B cell (primary cell): ENCODE data around the gene RPL18. TPM values are rescaled to one million over a fixed set of nuclear protein-coding genes. Genes with fewer than 3 reads are reported as not detected.

ENCODE experiments used
- ATAC-seq: fragments of 200-7000 bp; cut with Tn5 transposase; one replicate; pipeline ENCODE4 v1.10.0; 2021; ENCODE audit warnings: low read depth, mild to moderate bottlenecking, moderate number of reproducible peaks, moderate library complexity
- CTCF ChIA-PET: fragments of 350-600 bp; sonication (Branson Sonifier 250); formaldehyde crosslinking; loops from one replicate; lab custom pipeline; 2021; ENCODE audit warnings: antibody characterized with exemption, inconsistent platforms; lab: Charles Lee
- POLR2A ChIA-PET: fragments of 350-600 bp; sonication (Branson Sonifier 250); formaldehyde crosslinking; loops from one replicate; lab custom pipeline; 2021; ENCODE audit warnings: antibody characterized with exemption; lab: Charles Lee
- DNase-seq: peaks from one replicate; pipeline ENCODE4 v3.0.0; 2013
- H2AFZ ChIP-seq: 2 replicates; pipeline ENCODE4 v1.6.1; 2012; ENCODE audit warnings: mild to moderate bottlenecking, low read depth, low read length; ENCODE audit not compliant: insufficient read depth, poor library complexity, severe bottlenecking
- H3K27ac ChIP-seq, 2 donors: 1 replicate in 1 of 2; 2 replicates in 1 of 2; pipeline ENCODE4 v1.5.1; 2012 to 2013; ENCODE audit warnings: low read length in 2 of 2, mild to moderate bottlenecking in 2 of 2, moderate library complexity in 1 of 2
- H3K27me3 ChIP-seq, 4 experiments: fragments of 200-600 bp in 1 of 4; sonication (generic) in 1 of 4; replicated peaks in 1 of 4; 1 replicate in 2 of 4; 2 replicates in 2 of 4; pipeline versions ENCODE4 v1.6.1 to v1.7.0; 2013 to 2016; ENCODE audit warnings: low read length in 3 of 4, mild to moderate bottlenecking in 2 of 4, mixed read lengths in 1 of 4, moderate library complexity in 1 of 4; ENCODE audit not compliant: insufficient read depth in 4 of 4, control insufficient read depth in 3 of 4; ENCODE audit errors: control extremely low read depth in 1 of 4
- H3K36me3 ChIP-seq, 2 experiments: replicated peaks in 1 of 2; 1 replicate in 1 of 2; 2 replicates in 1 of 2; pipeline versions ENCODE4 v1.6.1 to v1.7.1; 2013; ENCODE audit warnings: low read length in 1 of 2; ENCODE audit not compliant: insufficient read depth in 2 of 2, control insufficient read depth in 1 of 2; ENCODE audit errors: control extremely low read depth in 1 of 2, extremely low read depth in 1 of 2
- H3K4me1 ChIP-seq, 2 donors: fragments of 200-600 bp in 1 of 2; sonication (generic) in 1 of 2; 1 replicate in 1 of 2; 2 replicates in 1 of 2; pipeline versions ENCODE4 v1.5.1 to v1.6.1; 2013 to 2017; ENCODE audit warnings: low read length in 2 of 2; ENCODE audit not compliant: control insufficient read depth in 2 of 2, insufficient read depth in 2 of 2
- H3K4me2 ChIP-seq: replicated peaks from 2 replicates; pipeline ENCODE3; 2012; ENCODE audit warnings: mild to moderate bottlenecking, low read depth, low read length; ENCODE audit not compliant: poor library complexity, severe bottlenecking
- H3K4me3 ChIP-seq, 5 experiments: fragments of 200-600 bp in 1 of 5; sonication (generic) in 1 of 5; 1 replicate in 3 of 5; 2 replicates in 2 of 5; pipeline versions ENCODE4 v1.5.1 to v1.7.0; 2011 to 2016; ENCODE audit warnings: low read length in 4 of 5, mild to moderate bottlenecking in 4 of 5, low read depth in 2 of 5, control low read depth in 1 of 5, moderate library complexity in 1 of 5; ENCODE audit not compliant: insufficient read depth in 1 of 5; ENCODE audit errors: control extremely low read depth in 1 of 5, extremely low read depth in 1 of 5
- H3K79me2 ChIP-seq: fragments of 200-600 bp; sonication (generic); one replicate; pipeline ENCODE4 v1.6.0; 2016; ENCODE audit warnings: low read length; ENCODE audit not compliant: control insufficient read depth, insufficient read depth
- H3K9ac ChIP-seq: fragments of 200-600 bp; sonication (generic); 2 replicates; pipeline ENCODE4 v1.6.1; 2017; ENCODE audit warnings: mild to moderate bottlenecking, low read length, moderate library complexity
- H3K9me3 ChIP-seq, 3 donors: one replicate each; pipeline versions ENCODE4 v1.6.1 to v1.7.1; 2013; ENCODE audit warnings: low read length in 2 of 3; ENCODE audit not compliant: control insufficient read depth in 2 of 3, insufficient read depth in 1 of 3; ENCODE audit errors: control extremely low read depth in 1 of 3
- H4K20me1 ChIP-seq: 2 replicates; pipeline ENCODE4 v1.6.0; 2012; ENCODE audit warnings: mild to moderate bottlenecking, low read length; ENCODE audit not compliant: insufficient read depth, control insufficient read depth, poor library complexity, severe bottlenecking
- H3K27ac Mint-ChIP-seq: one replicate; pipeline ENCODE4 v1.8.0; 2021; ENCODE audit warnings: mixed read lengths
- H3K27me3 Mint-ChIP-seq: one replicate; pipeline ENCODE4 v1.8.0; 2021; ENCODE audit warnings: mixed read lengths
- H3K4me1 Mint-ChIP-seq: one replicate; pipeline ENCODE4 v1.8.0; 2021; ENCODE audit warnings: mixed read lengths
- H3K4me3 Mint-ChIP-seq: one replicate; pipeline ENCODE4 v1.8.0; 2021; ENCODE audit warnings: mixed read lengths
- H3K9me3 Mint-ChIP-seq: one replicate; pipeline ENCODE4 v1.8.0; 2022; ENCODE audit warnings: mixed read lengths; ENCODE audit not compliant: insufficient read depth
- CTCF ChIP-seq: fragments of 200-600 bp; IDR thresholded peaks from one replicate; pipeline ENCODE4 v1.8.0; 2022; ENCODE audit warnings: antibody characterized with exemption, mild to moderate bottlenecking
- EZH2 ChIP-seq: IDR thresholded peaks from 2 replicates; pipeline ENCODE4 v1.6.1; 2012; ENCODE audit warnings: borderline replicate concordance, low read depth, mild to moderate bottlenecking, moderate library complexity, low read length; ENCODE audit not compliant: insufficient read depth, poor library complexity, severe bottlenecking
- WGBS: methylation state at CpG from one replicate; pipeline ENCODE4 v1.1.5; 2013; ENCODE audit warnings: missing lambda C conversion rate; ENCODE audit not compliant: insufficient coverage; 5-methylcytosine and 5-hydroxymethylcytosine counted together
- intact Hi-C: fragments of 100-400 bp; cut with micrococcal nuclease; formaldehyde crosslinking; loops from one replicate; pipeline ENCODE4 v1.10.0; 2022
- polyA plus RNA-seq: library from polyadenylated mRNA; depleted of rRNA; stranded (reverse); fragments of >200 nt; gene quantifications from 2 replicates; pipeline ENCODE4 v1.2.3, GENCODE V29; 2012
- total RNA-seq, 2 donors: library from RNA; stranded (reverse); fragments of 120-200 nt in 1 of 2; gene quantifications; 1 replicate in 1 of 2; 2 replicates in 1 of 2; pipeline versions ENCODE4 v1.2.3 to v1.2.4, GENCODE V29; 2013 to 2022

RPL18 gene
- total and polyA plus RNA-seq, 2 donors (not counting 1 experiment from before 2014, with no cell fraction given): 2,248 to 4,393 TPM

- ChIA-PET POLR2A (interaction anchor here (0.6 to 3.4 kb wide), 4 partner anchors 11 to 16 kb away, joined by 3 to 23 read pairs (median 11); partner anchors contain the start of genes CA11, RPL18 and SPHK2), CTCF (interaction anchor here (1.9 to 2.7 kb wide), 2 partner anchors 10 to 18 kb away, joined by 5 to 12 read pairs; partner anchors contain the start of gene CA11)
- peak overlapping the region; percentile 68 to 82 for H3K27ac ChIP-seq
- H3K27ac Mint-ChIP-seq: peak overlapping the region; percentile 92
- ATAC-seq (peak; percentile 22), DNase-seq (peak; percentile 83)
- no peaks in the 10 kb centered on the region for H3K27me3 ChIP-seq
- peak overlapping the region; percentile 82 for H3K9ac ChIP-seq
- TF ChIP-seq CTCF: no peak
- TF ChIP-seq EZH2: no peak
- H3K4me1 Mint-ChIP-seq: peaks cover 52% of the 10 kb centered on the region
- H3K4me3 Mint-ChIP-seq: peak overlapping the region; percentile 96
- peak overlapping the region; percentile 99 for H3K4me2 ChIP-seq
- H3K4me1 ChIP-seq: peaks cover 40 to 44% of the 10 kb centered on the region in 2 donors
- H3K4me3 ChIP-seq: peak overlapping the region; percentile 74 to 98 (median 88)
- peak overlapping the region; percentile 51 for H2AFZ ChIP-seq
- peaks cover 55% of the 10 kb centered on the region for H4K20me1 ChIP-seq
- H3K36me3 ChIP-seq: peaks cover 0 to 34% of the 10 kb centered on the region in 2 experiments
- under 1% methylated on average over 67 of the region's 67 CpGs for WGBS
- intact Hi-C loops: loop anchor here (5.0 to 10.0 kb wide), 6 partner anchors 162 to 1363 kb away; partner anchors contain the start of genes C19orf73, EMP3, FLT3LG and INAFM1
- peaks cover 0 to 5% (median 0%) of the 10 kb centered on the region in 3 donors for H3K9me3 ChIP-seq
- peaks cover 4% of the 10 kb centered on the region for H3K9me3 Mint-ChIP-seq
- no peaks in the 10 kb centered on the region for H3K27me3 Mint-ChIP-seq
- peaks cover 38% of the 10 kb centered on the region for H3K79me2 ChIP-seq
Measured at GRCh38 chr19:48635263-48635965, 16.4 kb upstream of the RPL18 start.
